Activated T-helper 1 cell treated with anti-CD3 and anti-CD28 coated beads, Interleukin-12 subunit alpha, Interleukin-12 subunit beta, Interleukin-2, Interleukin-4 antibody, amounts not matched to agents 30 ng/mL and 10 ng/mL and 1 ng/mL, durations not matched to agents 14 hours and 24 hours and 36 hours (primary cell): Measurements from ENCODE around the gene DCAF8L1. TPM values are rescaled to one million over a fixed set of nuclear protein-coding genes. Genes with fewer than 3 reads are reported as not detected.
"Not testable (repeated sequence)": the region's sequence is repeated elsewhere in the genome, so short reads cannot be mapped to it uniquely, and the experiment has no call there.

ENCODE experiments used
- DNase-seq: peaks from one replicate; pipeline ENCODE4 v3.0.0; 2021; ENCODE audit warnings: low spot score
- H3K27ac Mint-ChIP-seq: one replicate; pipeline ENCODE4 v1.8.0; 2021; ENCODE audit warnings: mild to moderate bottlenecking, mixed read lengths
- H3K27me3 Mint-ChIP-seq: one replicate; pipeline ENCODE4 v1.8.0; 2022; ENCODE audit warnings: mild to moderate bottlenecking, moderate library complexity, mixed read lengths; ENCODE audit not compliant: insufficient read depth
- H3K36me3 Mint-ChIP-seq: one replicate; pipeline ENCODE4 v1.8.0; 2021; ENCODE audit warnings: low read depth, mixed read lengths
- H3K4me1 Mint-ChIP-seq: one replicate; pipeline ENCODE4 v1.8.0; 2021; ENCODE audit warnings: low read depth, mixed read lengths
- H3K4me3 Mint-ChIP-seq: one replicate; pipeline ENCODE4 v1.8.0; 2021; ENCODE audit warnings: mild to moderate bottlenecking, moderate library complexity, mixed read lengths
- H3K9me3 Mint-ChIP-seq: one replicate; pipeline ENCODE4 v1.8.0; 2021; ENCODE audit warnings: mixed read lengths
- intact Hi-C: fragments of 100-400 bp; cut with micrococcal nuclease; formaldehyde crosslinking; loops from one replicate; pipeline ENCODE4 v1.15.1; 2024
- total RNA-seq: library from RNA; stranded (reverse); gene quantifications from 2 replicates; pipeline ENCODE4 v1.2.3, GENCODE V29; 2022

Gene DCAF8L1
- total RNA-seq = not detected in 2 replicates

- intact Hi-C loops = no loop called here
- H3K9me3 Mint-ChIP-seq = peaks cover 3% of the 10 kb centered on the region
- no peak for DNase-seq
- no peaks in the 10 kb centered on the region for H3K36me3 Mint-ChIP-seq
- H3K4me3 Mint-ChIP-seq = no peak within 1 kb of the TSS
- no peak within 1 kb of the TSS for H3K27ac Mint-ChIP-seq
- no peaks in the 10 kb centered on the region for H3K27me3 Mint-ChIP-seq
- H3K4me1 Mint-ChIP-seq = no peaks in the 10 kb centered on the region
These were observed at the start of gene DCAF8L1 for GRCh38 chrX:27981349-27981748. TSS of gene DCAF8L1 (minus strand) at chrX:27981449. CDS start at chrX:27981334, 115 bp downstream.

DNA sequence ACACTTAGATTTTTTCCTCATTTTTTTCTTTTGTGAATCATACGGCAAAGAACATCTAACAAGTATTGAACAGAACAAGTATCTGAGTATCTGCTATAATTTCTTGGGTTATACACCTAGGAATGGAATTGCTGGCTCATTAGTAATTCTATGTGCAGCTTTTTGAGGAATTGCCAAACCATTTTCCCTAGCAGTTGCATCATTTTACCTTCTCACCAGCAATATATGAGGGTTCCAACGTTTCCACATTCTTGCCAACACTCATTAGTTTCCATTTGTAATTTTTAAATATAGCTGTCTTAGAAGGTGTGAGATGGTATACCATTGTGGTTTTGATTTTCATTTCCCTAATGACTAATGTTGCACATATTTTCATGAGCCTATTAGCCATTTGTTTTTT lies 41.1 kb upstream of the DCAF8L1 start:
- Mint-ChIP-seq H3K4me3 (no peak overlapping the region), H3K27ac (no peak overlapping the region), H3K9me3 (no peaks in the 10 kb centered on the region), H3K36me3 (no peaks in the 10 kb centered on the region), H3K4me1 (no peaks in the 10 kb centered on the region), H3K27me3 (no peaks in the 10 kb centered on the region)
- intact Hi-C loops = no loop called here
- no peak for DNase-seq

GRCh38 chrX:28016823-28017222 lies 35.6 kb upstream of the DCAF8L1 start:
- Mint-ChIP-seq H3K4me1 (no peaks in the 10 kb centered on the region), H3K9me3 (no peaks in the 10 kb centered on the region), H3K4me3 (no peak overlapping the region), H3K27me3 (no peaks in the 10 kb centered on the region), H3K27ac (no peak overlapping the region), H3K36me3 (no peaks in the 10 kb centered on the region)
- intact Hi-C loops = no loop called here
- DNase-seq = no peak

DNA sequence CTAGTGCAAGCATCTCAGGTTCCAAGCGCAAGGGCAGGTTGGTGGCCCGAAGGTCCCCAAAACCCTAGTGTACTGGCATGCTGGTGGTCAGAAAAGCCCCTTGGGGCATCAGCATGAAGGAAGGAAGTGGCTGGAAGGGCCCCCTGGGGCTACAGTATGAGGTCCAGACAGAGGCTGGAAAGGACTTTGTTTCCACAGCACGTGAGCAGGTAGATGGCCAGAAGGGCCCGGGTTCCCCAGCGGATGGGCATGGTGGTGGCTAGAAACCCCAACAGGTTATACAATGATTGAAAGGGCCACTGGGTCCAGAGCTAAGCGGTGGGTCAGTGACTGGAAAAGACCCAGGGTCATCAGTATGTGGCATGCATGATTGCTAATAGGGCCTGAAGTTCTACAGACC lies 34.7 kb upstream of the DCAF8L1 start:
- no peaks in the 10 kb centered on the region for H3K9me3 Mint-ChIP-seq
- H3K36me3 Mint-ChIP-seq = no peaks in the 10 kb centered on the region
- no peaks in the 10 kb centered on the region for H3K27me3 Mint-ChIP-seq
- intact Hi-C loops = no loop called here
- DNase-seq = no peak
- no peak overlapping the region for H3K4me3 Mint-ChIP-seq
- H3K4me1 Mint-ChIP-seq = no peaks in the 10 kb centered on the region
- H3K27ac Mint-ChIP-seq = no peak overlapping the region

DNA sequence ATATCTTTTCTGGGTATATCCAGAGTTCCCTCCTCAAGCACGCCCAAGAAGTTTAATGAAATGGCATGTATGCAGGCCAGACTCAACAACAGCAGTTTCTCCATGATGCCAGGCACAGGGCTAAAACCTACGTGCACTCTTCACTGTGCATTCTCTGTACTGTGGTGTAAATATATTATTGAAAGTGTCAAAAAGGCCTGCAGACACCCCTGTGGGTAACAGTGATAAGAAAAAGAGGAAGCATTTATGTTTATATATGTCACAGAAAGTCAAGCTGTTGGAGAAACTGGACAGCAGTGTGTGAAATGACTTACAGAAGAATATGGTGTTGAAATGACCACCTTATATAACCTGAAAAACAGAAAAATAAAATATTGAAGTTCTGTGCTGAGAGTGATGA lies 29.6 kb upstream of the DCAF8L1 start:
- H3K27ac Mint-ChIP-seq = no peak overlapping the region
- no peak for DNase-seq
- no peak overlapping the region for H3K4me3 Mint-ChIP-seq
- H3K27me3 Mint-ChIP-seq = no peaks in the 10 kb centered on the region
- intact Hi-C loops = no loop called here
- no peaks in the 10 kb centered on the region for H3K4me1 Mint-ChIP-seq
- no peaks in the 10 kb centered on the region for H3K9me3 Mint-ChIP-seq
- no peaks in the 10 kb centered on the region for H3K36me3 Mint-ChIP-seq

DNA sequence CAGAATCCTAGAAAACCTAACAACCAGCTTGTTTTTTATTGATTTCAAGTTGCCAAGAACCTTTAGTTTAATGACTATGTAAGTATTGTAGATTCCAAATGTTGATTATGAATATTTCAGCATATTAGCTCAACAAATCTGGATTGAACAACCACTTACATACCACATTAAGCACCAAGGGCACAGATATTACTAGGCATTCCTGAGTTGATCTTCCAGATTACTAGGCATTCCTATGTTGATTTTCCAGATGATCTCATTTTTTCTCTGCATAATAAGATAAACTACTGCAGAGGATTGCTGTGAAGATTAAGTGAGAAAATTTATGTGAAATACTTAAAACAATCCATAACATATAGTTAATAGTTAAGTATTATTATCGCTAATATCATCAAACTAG lies 17.4 kb upstream of the DCAF8L1 start:
- no peaks in the 10 kb centered on the region for H3K27me3 Mint-ChIP-seq
- no peak overlapping the region for H3K4me3 Mint-ChIP-seq
- no peaks in the 10 kb centered on the region for H3K36me3 Mint-ChIP-seq
- no peaks in the 10 kb centered on the region for H3K4me1 Mint-ChIP-seq
- intact Hi-C loops = no loop called here
- no peaks in the 10 kb centered on the region for H3K9me3 Mint-ChIP-seq
- no peak for DNase-seq
- no peak overlapping the region for H3K27ac Mint-ChIP-seq

- Mint-ChIP-seq H3K4me3 (no peak overlapping the region), H3K27me3 (no peaks in the 10 kb centered on the region)
These were observed 16.4 kb upstream of the DCAF8L1 start for GRCh38 chrX:27997622-27998021.

DNA sequence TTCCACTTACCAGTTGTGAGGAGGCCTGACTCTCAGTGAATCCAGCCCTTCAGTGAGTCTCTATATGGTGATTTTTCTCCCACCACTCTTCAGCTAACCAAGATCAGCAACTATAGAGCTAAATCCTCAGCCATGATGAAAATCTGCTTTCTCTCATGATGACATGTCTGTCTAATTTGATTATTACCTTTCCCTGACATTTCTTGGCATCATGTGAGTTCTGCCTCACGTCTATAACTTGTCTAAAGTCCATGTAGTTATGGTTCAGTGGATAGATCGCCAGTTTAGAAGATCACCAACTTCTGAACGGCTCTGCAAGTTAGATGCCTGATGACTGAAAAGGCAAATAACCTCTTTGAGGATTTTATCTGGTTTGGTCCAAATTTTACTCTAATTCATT lies 14.9 kb upstream of the DCAF8L1 start:
- H3K4me1 Mint-ChIP-seq = no peaks in the 10 kb centered on the region
- intact Hi-C loops = no loop called here
- no peaks in the 10 kb centered on the region for H3K27me3 Mint-ChIP-seq
- no peaks in the 10 kb centered on the region for H3K36me3 Mint-ChIP-seq
- no peak for DNase-seq
- no peaks in the 10 kb centered on the region for H3K9me3 Mint-ChIP-seq
- no peak overlapping the region for H3K27ac Mint-ChIP-seq
- H3K4me3 Mint-ChIP-seq = no peak overlapping the region

More at GRCh38 chrX:27997622-27998021, 16.4 kb upstream of the DCAF8L1 start:
- Mint-ChIP-seq H3K9me3 (no peaks in the 10 kb centered on the region), H3K27ac (no peak overlapping the region), H3K36me3 (no peaks in the 10 kb centered on the region), H3K4me1 (no peaks in the 10 kb centered on the region)
- intact Hi-C loops = no loop called here
- no peak for DNase-seq

GRCh38 chrX:27995611-27996010 lies 14.4 kb upstream of the DCAF8L1 start:
- H3K36me3 Mint-ChIP-seq = no peaks in the 10 kb centered on the region
- no peaks in the 10 kb centered on the region for H3K27me3 Mint-ChIP-seq
- H3K27ac Mint-ChIP-seq = no peak overlapping the region
- intact Hi-C loops = no loop called here
- DNase-seq = no peak
- no peaks in the 10 kb centered on the region for H3K4me1 Mint-ChIP-seq
- H3K4me3 Mint-ChIP-seq = no peak overlapping the region
- no peaks in the 10 kb centered on the region for H3K9me3 Mint-ChIP-seq

GRCh38 chrX:27987862-27988646 lies 6.8 kb upstream of the DCAF8L1 start:
- intact Hi-C loops = no loop called here
- Mint-ChIP-seq H3K27ac (no peak overlapping the region), H3K4me1 (no peaks in the 10 kb centered on the region), H3K36me3 (no peaks in the 10 kb centered on the region), H3K9me3 (no peaks in the 10 kb centered on the region), H3K27me3 (no peaks in the 10 kb centered on the region), H3K4me3 (no peak overlapping the region)
- no peak for DNase-seq

GRCh38 chrX:27976934-27977333 lies 4.3 kb downstream of the DCAF8L1 start:
- DNase-seq, H3K4me1 Mint-ChIP-seq, H3K4me3 Mint-ChIP-seq, H3K9me3 Mint-ChIP-seq, H3K27ac Mint-ChIP-seq, H3K36me3 Mint-ChIP-seq, intact Hi-C loops, H3K27me3 Mint-ChIP-seq: not testable (repeated sequence)

- Mint-ChIP-seq H3K9me3 (peaks cover 3% of the 10 kb centered on the region), H3K27ac (no peak overlapping the region), H3K4me3 (no peak overlapping the region), H3K4me1 (no peaks in the 10 kb centered on the region), H3K27me3 (no peaks in the 10 kb centered on the region), H3K36me3 (no peaks in the 10 kb centered on the region)
- intact Hi-C loops = no loop called here
- DNase-seq = no peak
These were observed 5.0 kb downstream of the DCAF8L1 start for GRCh38 chrX:27976284-27976683.

DNA sequence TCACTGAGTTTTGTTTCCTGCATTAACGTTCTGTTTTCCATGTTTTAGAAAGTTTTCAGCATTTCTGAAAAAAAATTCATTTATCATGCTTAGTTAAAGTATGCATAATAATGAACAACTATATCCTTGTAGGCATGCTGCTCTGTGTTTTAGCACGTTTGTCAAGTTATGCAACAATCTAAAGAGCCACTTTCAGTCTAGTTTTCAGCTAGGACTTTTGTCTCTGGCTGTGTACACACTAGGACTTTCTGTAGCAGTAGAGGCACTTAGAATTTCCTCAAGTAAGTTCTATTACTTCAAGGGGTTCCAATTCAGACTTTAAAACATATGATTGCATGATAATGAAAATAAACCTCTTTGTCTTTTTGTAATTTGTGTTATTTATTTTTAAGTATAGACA lies 12.4 kb downstream of the DCAF8L1 start:
- Mint-ChIP-seq H3K9me3 (no peaks in the 10 kb centered on the region), H3K36me3 (no peaks in the 10 kb centered on the region), H3K27ac (no peak overlapping the region), H3K27me3 (no peaks in the 10 kb centered on the region), H3K4me1 (no peaks in the 10 kb centered on the region), H3K4me3 (no peak overlapping the region)
- no peak for DNase-seq
- intact Hi-C loops = no loop called here

- Mint-ChIP-seq H3K27ac (no peak overlapping the region), H3K4me3 (no peak overlapping the region), H3K9me3 (no peaks in the 10 kb centered on the region), H3K36me3 (no peaks in the 10 kb centered on the region), H3K27me3 (no peaks in the 10 kb centered on the region), H3K4me1 (no peaks in the 10 kb centered on the region)
- intact Hi-C loops = no loop called here
- DNase-seq = no peak
These were observed 12.9 kb downstream of the DCAF8L1 start for GRCh38 chrX:27968352-27968751.
